Activated T-helper 1 cell treated with anti-CD3 and anti-CD28 coated beads, Interleukin-2, amount 50 U/mL, for 16 hours (primary cell): ENCODE data around the gene ST8SIA6.
A peak's percentile ranks its signal among the peaks of the same experiment; 100 is the strongest.
"Not testable (repeated sequence)": the region's sequence is repeated elsewhere in the genome, so short reads cannot be mapped to it uniquely, and the experiment has no call there.

Experiments used
- DNase-seq, 2 donors: peaks; one replicate each; pipeline ENCODE4 v3.0.0-alpha.2; 2020; ENCODE audit warnings: low read depth in 1 of 2, low spot score in 1 of 2

Gene ST8SIA6

DNA sequence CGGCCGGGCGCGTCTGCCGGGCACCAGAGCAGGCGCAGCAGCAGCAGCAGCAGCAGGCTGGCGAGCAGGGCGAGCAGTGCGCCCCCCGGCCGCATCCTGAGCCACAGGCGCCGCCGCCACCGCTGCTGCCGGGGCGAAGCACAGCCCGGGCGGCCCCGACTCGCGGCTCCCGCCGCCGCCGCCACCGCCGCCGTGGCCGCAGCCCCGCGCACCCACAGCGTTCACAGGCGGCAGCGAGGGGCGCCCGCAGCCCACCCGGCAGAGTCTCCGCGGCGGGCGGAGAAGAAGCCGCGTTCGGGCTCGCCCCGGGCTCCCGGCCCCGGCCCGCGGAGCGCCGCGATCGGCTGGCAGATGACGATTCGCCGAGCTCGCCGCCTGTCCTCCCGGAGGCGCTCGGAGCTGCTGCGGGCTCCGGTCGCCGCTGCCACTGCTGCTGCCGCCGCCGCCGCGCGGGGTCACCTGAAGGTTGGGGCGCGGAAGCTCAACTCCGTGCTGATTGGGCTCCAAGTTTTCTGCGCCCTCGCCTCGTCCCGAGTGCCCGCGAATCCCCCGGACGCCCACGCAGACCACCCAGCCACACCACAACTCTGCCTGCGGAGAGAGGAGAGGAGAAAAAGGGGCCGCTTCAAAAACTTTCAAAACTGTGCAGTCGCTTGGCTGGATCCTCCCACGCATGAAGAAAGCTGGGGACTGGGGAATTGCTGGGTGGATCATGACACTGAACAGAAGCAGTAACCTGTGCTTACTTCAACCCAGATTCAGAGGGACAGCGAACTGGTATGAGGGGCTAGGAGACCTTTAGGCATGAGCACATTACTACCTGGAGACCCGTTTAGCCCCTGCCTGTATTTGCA lies at the start of gene ST8SIA6:
Gene ST8SIA6 (minus strand): TSS at position 435 of the 854 bp plus-strand sequence. CDS start 340 bp downstream, at position 95.
- peak; percentile 16 to 19 for DNase-seq

GRCh38 chr10:17503795-17504194 lies 49.4 kb upstream of the ST8SIA6 start:
- no peak for DNase-seq

GRCh38 chr10:17502814-17503213 lies 48.4 kb upstream of the ST8SIA6 start:
- DNase-seq, result no peak

- DNase-seq, result not testable (repeated sequence)
These were observed 44.6 kb upstream of the ST8SIA6 start for GRCh38 chr10:17499014-17499413.

GRCh38 chr10:17497446-17498030 lies 43.1 kb upstream of the ST8SIA6 start:
- DNase-seq, result no peak

DNA sequence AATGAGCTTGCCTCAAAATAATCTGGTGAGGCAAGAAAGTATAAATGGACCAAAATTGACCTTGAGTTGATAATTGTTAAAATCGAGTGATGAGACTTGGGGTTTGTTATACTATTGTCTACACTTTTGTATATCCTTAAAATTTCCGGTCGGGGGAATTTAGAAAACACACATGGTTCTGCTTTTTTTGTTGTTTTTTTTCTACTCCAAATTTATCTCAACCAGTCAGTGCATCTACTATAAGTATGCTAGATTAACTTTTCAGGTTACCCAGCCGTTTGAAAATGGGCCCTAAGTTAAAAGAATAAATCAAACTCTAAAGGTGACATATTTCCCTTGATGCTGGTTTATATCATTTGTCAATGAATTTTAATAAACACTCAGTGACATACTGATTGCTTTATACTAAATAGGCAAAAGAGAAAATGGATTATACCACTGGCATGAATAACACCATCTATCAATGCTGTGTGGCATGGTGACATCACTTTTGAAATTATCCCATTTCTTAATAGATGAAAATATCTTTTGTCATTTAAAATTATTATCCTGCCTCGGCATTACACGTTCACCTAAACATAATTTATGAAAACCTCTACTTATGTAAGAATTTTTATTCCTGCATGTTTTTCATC lies 40.3 kb upstream of the ST8SIA6 start:
- DNase-seq, result no peak

DNA sequence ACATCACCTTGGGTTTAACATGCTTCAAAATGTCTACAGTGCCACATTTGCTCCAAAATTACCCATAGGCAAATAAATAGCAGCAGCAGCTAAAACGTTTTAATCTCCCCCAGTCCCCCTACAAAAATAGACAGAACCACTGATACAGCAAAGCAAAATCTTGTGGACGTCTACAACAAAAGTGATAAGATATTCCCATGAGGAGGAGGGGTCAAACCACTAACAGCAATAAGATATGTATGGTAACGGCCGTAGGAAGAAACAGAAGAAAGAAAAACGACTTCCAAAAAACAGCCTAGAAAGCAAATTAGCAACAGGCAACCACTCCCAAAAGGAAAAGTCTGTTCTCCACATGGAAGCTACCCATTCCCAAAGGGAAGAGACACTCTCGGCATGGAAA lies 34.5 kb upstream of the ST8SIA6 start:
- DNase-seq, result no peak

DNA sequence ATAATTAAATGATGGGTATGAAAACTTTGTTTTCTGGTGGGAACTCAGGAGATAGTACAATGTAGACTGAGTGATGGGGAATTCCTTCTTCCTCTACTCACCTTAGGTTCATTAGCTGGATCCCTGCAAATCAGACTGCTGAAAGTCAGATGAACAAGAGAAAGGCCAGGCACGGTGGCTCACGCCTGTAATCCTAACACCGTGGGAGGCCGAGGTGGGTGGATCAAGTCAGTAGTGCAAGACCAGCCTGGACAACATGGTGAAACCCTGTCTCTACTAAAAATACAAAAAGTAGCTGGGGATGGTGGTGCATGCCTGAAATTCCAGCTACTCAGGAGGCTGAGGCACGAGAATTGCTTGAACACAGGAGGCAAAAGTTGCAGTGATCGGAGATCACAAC lies 28.7 kb upstream of the ST8SIA6 start:
- DNase-seq, result no peak

- no peak for DNase-seq
These were observed 25.4 kb upstream of the ST8SIA6 start for GRCh38 chr10:17479822-17480221.

DNA sequence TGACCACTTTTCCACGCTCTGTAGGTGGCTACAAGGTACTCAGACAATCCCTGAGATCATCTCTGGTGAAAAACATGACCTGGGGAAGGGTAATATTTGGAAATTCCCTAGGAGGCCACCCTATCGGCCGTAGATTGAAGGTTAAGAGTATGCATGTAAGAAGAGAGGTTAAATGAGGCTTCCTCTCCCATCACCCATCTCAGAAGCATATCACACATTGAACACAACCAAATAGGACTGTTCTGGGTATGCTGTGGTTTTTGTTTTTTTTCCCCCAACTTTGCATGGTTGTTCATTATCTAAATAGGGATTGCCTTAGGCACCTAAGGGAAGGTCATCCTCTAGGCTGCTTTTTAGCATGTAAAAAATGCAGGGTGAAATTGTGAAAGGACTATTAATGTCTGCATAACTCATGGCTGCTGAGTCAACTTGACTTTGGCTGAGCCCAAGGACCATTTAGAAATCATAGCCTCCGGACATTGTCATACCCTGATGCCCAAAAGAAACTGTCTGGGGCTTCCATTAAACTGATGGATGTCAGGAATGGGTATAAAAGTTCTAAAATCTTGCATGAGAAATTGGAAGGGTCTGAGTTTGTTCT lies 24.7 kb upstream of the ST8SIA6 start:
- no peak for DNase-seq

DNA sequence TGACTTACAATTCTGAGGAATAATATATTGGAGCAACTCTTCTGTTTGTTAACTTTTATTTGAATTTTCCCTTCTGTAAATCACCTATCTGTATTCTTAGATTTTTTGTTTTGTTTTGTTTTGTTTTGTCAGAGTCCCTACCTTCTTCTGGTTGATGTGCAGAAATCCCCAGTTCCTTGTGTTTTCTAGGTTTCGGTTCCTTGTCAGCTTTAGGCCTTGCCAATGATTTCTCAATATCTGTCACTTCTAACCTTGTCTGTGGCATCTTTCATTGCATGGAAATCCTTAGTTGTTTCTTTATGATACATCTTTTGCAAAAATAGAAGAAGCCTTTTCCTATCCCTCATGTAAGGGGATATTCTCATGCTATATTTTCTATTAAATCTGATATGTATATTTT lies 21.7 kb upstream of the ST8SIA6 start:
- DNase-seq, result no peak

DNA sequence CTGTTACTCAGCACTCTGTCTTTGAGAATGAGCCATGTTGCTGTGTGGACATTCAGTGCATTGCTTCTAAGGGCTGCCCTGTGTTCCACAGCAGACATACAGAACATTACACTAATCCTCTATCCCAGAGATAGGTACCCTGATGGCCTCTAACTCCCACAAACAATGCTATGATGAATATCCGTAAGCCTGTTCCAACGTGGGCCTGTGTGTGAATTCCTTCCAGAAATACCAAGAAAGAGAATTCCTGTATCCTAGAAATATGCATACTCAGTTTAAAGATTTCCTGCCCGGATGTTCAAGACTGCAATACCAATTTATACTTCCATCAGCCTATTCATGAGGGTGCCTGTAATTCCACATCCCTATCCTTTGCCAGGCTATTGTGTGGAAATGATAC lies 21.3 kb upstream of the ST8SIA6 start:
- DNase-seq, result no peak

DNA sequence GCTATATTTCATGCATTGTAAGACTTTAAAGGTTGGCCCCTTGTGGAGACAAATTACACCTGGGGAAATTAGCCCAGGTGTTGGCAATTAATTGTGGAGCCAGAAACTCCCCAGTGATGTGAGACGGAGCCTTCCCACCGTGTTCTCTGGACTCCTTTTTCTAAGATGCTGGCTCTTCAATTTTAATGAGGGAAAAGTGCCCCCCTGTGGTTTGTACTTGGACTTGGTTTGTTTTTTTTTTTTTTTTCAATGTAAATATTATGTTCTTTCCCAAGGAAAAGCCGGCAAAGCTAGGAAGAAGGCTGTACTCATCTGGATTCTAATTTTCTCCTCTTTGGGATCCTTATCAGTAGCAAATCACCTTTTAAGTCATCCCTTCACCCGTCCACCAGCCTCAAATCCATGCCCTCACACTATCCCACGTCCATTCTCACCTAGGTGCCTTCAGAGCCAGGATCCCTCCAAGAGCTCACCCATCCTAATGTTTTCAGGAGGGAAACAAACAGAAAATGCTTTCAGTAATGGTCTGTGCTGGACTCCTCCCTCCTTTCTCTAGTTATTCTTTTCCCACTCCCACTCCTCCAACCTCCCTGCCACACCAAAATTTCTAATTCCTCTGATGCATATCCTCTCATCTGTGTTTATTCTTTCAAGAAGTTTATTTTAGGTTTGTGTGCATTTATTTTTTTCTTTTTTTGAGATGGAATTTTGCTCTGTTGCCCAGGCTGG lies 20.4 kb upstream of the ST8SIA6 start:
- no peak for DNase-seq

DNA sequence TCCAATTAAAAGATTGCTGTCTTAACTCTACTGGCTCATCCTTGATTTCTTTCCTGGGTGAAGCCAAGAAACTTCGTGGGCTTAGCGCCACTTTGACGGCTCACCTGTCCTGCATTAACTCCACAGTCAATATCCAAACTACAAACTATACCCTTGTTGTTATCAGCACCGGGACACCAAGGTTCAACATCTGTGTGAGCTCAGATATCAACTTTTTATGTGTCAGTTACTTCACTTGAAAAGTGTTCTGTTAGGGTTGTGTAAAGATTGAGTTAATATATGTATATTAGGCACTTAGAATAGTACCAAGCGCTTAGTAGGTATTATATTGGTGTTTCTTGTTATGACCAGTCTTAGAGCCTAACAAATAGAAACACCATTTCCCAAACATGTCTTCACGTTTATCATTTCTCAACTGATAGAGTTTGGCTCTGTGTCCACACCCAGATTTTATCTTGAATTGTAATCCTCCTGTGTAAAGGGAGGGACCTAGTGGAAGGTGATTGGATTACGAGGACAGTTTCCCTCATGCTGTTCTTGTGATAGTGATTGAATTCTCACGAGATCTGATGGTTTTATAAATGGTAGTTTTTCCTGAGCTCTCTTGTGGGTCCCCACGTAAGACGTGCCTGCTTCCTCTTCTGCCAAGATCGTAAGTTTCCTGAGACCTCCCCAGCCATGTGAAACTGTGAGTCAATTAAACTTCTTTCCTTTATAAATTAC lies 19.0 kb upstream of the ST8SIA6 start:
- no peak for DNase-seq

GRCh38 chr10:17472481-17473227 lies 18.3 kb upstream of the ST8SIA6 start:
- no peak for DNase-seq

DNA sequence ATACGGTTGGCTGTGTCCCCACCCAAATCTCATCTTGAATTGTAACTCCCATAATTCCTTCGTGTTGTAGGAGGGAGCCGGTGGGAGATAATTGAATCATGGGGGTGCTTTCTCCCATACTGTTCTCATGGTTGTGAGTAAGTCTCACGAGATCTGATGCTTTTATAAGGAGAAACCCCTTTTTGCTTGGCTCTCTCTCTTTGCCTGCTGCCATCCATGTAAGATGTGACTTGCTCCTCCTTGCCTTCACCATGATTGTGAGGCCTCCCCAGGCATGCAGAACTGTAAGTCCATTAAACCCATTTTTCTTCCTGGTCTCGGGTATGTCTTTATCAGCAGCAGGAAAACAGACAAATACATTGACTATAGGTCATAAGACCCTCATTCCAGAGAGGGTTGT lies 15.9 kb upstream of the ST8SIA6 start:
- DNase-seq, result no peak

DNA sequence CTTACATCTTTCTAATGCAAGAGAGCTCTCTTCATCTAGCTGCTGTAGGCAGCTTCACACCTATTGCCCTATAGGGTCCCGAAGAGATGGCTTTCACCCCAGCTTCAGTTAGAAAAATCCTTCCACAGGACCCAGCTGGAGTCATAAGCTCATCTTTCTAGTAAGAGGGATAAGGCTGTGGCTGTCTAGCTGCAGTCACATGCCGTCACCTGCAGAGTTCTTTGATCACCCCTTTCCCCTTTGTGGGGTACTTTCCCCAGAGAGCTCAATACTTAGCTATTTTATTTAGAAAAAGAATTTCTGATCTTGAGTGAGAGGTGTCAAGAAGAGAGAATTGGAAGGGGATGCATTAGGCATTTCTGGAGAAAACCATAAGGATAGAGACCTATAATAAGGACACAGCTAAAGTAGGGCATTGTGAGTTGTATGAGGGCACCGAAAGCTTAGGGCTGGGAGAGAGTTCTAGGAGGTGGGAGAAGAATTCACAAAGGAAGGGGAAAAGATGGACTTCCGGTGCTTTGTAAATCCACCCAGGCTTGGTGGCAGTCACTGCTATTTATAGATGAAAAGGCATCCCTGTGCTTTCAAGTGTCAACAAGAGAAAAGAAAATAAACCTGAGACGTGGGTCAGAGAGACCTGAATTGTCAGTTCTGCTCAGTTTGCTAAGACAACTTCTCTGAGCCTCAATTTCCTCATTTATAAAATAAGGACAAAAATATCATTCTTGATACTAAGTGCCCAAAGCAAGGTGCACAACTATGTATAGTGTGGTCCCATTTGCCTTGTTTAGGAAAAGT lies 11.1 kb upstream of the ST8SIA6 start:
- no peak for DNase-seq

GRCh38 chr10:17464545-17464944 lies 10.2 kb upstream of the ST8SIA6 start:
- DNase-seq, result no peak

DNA sequence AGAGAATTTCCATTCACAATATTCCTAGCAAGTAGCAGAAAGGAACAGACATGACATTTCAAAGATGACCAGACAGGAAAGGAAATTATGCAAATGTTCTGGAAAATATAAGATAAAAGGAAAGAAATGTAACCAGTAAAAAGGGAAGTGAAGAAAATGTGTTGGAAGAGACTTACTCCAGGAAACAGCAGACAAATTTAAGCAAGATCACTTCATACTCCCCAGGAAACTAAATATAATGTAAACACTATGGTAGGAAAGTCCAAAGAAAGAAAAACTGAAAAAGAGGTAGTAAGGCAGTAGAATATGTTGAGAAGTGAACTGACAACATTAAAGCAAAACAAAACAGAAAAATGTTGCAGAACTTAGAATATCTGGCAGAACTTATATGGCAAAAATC lies 6.4 kb upstream of the ST8SIA6 start:
- DNase-seq, result no peak
